ENCODE results near the gene IL20RA. TPM values are rescaled to one million over a fixed set of nuclear protein-coding genes. Genes with fewer than 3 reads are reported as not detected.

Gene IL20RA
- total RNA-seq, 2 experiments from 2014 or later: not detected

DNA sequence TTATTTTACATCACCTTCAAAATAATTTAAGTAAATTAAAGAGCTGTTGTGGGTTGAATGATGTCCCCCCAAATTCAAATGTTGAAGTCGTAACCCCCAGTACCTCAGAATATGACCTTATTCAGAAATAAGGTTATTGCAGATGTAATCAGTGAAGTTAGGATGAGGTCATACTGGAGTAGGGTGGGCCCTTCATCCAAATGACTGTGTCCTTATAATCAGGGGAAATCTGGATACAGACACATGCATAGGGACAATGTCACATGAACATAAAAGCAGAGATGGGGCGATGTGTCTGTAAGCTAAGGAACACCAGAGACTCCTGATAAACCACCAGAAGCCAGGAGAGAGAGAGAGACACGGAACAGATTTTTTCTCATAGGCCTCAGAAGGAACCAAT, 13.3 kb upstream of the IL20RA start:
- no peaks in the 10 kb centered on the region for H3K36me3 Mint-ChIP-seq (ENCODE audit: low read depth)
- H3K9me3 Mint-ChIP-seq: no peaks in the 10 kb centered on the region
- TF ChIP-seq, protein P1, sequence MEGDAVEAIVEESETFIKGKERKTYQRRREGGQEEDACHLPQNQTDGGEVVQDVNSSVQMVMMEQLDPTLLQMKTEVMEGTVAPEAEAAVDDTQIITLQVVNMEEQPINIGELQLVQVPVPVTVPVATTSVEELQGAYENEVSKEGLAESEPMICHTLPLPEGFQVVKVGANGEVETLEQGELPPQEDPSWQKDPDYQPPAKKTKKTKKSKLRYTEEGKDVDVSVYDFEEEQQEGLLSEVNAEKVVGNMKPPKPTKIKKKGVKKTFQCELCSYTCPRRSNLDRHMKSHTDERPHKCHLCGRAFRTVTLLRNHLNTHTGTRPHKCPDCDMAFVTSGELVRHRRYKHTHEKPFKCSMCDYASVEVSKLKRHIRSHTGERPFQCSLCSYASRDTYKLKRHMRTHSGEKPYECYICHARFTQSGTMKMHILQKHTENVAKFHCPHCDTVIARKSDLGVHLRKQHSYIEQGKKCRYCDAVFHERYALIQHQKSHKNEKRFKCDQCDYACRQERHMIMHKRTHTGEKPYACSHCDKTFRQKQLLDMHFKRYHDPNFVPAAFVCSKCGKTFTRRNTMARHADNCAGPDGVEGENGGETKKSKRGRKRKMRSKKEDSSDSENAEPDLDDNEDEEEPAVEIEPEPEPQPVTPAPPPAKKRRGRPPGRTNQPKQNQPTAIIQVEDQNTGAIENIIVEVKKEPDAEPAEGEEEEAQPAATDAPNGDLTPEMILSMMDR (IDR thresholded peaks at IDR 0.05): no peak
- peaks cover 9% of the 10 kb centered on the region for H3K27me3 Mint-ChIP-seq
- ATAC-seq (no peak), DNase-seq (no peak)
- ChIA-PET CTCF (interaction anchor here (0.7 kb wide), 1 partner anchor 91 kb away, joined by 3 read pairs; no protein-coding TSS in a partner anchor), POLR2A (no interaction called here)
- intact Hi-C loops (cut with micrococcal nuclease): no loop called here
- H3K27ac Mint-ChIP-seq: no peak overlapping the region
- no peaks in the 10 kb centered on the region for H3K4me1 Mint-ChIP-seq (ENCODE audit: low read depth)
- no peak overlapping the region for H3K4me3 Mint-ChIP-seq

DNA sequence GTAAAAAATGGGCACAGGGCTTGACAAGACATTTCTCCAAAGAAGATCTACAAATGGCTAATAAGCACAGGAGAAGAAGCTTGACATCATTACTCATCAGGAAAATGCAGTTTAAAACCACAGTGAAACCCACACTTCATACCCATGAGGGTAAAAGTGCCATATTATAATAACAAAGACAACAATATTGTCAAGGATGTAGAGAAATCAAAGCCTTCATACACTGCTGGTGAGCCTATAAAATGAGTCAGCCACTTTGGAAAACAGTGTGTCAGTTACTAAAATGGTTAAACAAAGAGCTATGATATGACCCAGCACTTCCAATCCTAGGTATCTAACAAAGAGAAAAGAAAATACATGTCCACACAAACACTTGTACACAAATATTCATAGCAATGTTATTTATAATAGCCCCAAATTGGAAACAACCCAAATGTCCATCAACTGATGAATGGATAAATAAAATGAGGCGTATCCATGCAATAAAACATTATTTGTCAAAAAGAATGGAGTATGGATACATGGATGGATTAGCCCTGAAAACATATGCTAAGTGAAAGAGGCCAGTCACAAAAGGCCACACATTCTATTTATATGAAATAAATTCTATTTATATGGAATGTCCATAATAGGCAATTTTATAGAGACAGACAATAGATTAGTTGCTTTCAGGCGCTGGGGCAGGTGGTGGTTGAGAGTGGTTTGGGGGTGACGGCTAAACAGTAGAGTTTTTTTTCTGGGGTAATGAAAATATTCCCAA, 11.5 kb upstream of the IL20RA start:
- Mint-ChIP-seq H3K4me1 (ENCODE audit: low read depth) (no peaks in the 10 kb centered on the region), H3K9me3 (no peaks in the 10 kb centered on the region), H3K27me3 (peaks cover 20% of the 10 kb centered on the region), H3K27ac (no peak overlapping the region), H3K4me3 (no peak overlapping the region), H3K36me3 (ENCODE audit: low read depth) (no peaks in the 10 kb centered on the region)
- POLR2A ChIA-PET: no interaction called here
- TF ChIP-seq, protein P1 (IDR thresholded peaks at IDR 0.05): no peak
- CTCF ChIA-PET: interaction anchor here (1.5 kb wide), 1 partner anchor 20 kb away, joined by 5 read pairs; no protein-coding TSS in a partner anchor
- ATAC-seq: no peak
- DNase-seq: no peak
- intact Hi-C loops (cut with micrococcal nuclease): no loop called here

DNA sequence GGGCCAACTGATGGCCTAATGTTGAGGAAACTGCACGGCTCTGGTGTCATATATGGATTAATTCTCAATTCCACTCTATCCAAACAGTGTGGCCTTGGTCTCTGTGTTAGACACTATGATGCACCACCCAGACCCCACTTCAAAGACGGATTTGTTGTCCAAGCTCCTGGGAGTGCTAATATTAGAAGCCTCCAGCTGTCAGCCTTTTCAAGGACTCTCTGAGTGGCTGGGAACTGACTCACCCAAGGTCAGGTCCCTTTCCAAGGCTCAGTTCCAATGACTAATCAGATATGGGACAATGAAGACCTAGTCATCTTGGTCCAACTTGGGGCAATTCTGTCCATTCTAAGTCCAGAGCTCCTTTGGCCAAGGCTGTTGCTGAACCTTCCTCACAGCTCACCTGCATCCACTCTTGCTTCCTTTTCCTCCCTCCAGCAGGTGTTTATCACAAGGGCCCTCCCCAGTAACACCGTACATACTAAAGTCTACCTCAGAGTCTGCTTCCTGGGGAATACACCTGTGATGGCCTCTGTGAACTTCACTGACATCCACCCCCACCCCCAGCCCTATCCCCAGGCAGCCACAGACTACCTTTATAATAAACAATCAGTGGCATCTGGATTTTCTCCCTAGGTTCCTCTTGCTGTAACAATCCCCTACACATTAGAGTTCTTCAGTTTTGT, 7.2 kb upstream of the IL20RA start:
- ChIA-PET POLR2A (no interaction called here), CTCF (interaction anchor here (2.7 kb wide), 1 partner anchor 25 kb away, joined by 7 read pairs; no protein-coding TSS in a partner anchor)
- TF ChIP-seq, protein P1 (IDR thresholded peaks at IDR 0.05): no peak
- Mint-ChIP-seq H3K27me3 (peaks cover 44% of the 10 kb centered on the region), H3K4me1 (ENCODE audit: low read depth) (no peaks in the 10 kb centered on the region), H3K9me3 (no peaks in the 10 kb centered on the region), H3K27ac (no peak overlapping the region), H3K4me3 (no peak overlapping the region), H3K36me3 (ENCODE audit: low read depth) (no peaks in the 10 kb centered on the region)
- DNase-seq (no peak), ATAC-seq (no peak)
- intact Hi-C loops (cut with micrococcal nuclease): no loop called here

DNA sequence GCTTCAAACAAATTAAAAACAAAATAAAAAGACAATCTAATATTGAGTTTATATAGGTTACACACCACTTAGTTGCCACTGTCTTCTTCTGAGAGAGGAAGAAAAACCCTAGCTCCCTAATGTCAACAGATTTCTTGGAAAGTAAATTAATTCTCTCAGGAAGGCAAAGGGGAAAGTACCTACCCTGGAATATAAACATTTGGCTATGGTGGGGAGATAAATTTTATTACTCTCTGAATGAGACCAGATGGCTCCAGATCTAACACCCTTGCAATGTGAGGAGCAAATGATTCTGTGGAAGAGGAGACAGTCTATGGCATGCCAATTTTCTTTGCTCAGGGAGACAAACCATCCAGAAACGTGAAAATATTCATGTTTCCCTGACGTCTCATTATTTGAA, 4.3 kb upstream of the IL20RA start:
- H3K27me3 Mint-ChIP-seq: peaks cover 51% of the 10 kb centered on the region
- intact Hi-C loops (cut with micrococcal nuclease): no loop called here
- TF ChIP-seq, protein P1 (IDR thresholded peaks at IDR 0.05): no peak
- DNase-seq: no peak
- no peak overlapping the region for H3K4me3 Mint-ChIP-seq
- H3K9me3 Mint-ChIP-seq: no peaks in the 10 kb centered on the region
- H3K27ac Mint-ChIP-seq: no peak overlapping the region
- POLR2A ChIA-PET: no interaction called here
- no peak for ATAC-seq
- no peaks in the 10 kb centered on the region for H3K36me3 Mint-ChIP-seq (ENCODE audit: low read depth)
- peaks cover 2% of the 10 kb centered on the region for H3K4me1 Mint-ChIP-seq (ENCODE audit: low read depth)
- CTCF ChIA-PET: no interaction called here

- H3K4me3 Mint-ChIP-seq: no peak overlapping the region
- no peaks in the 10 kb centered on the region for H3K36me3 Mint-ChIP-seq (ENCODE audit: low read depth)
- H3K9me3 Mint-ChIP-seq: no peaks in the 10 kb centered on the region
- TF ChIP-seq, protein P1 (IDR thresholded peaks at IDR 0.05): no peak
- peaks cover 62% of the 10 kb centered on the region for H3K27me3 Mint-ChIP-seq
- ChIA-PET POLR2A (no interaction called here), CTCF (no interaction called here)
- DNase-seq (no peak), ATAC-seq (no peak)
- no peak overlapping the region for H3K27ac Mint-ChIP-seq
- intact Hi-C loops (cut with micrococcal nuclease): no loop called here
- peaks cover 4% of the 10 kb centered on the region for H3K4me1 Mint-ChIP-seq (ENCODE audit: low read depth)
Observed at GRCh38 chr6:137046871-137047412, 2.2 kb upstream of the IL20RA start.

Measured in activated CD8-positive, alpha-beta T cell treated with anti-CD3 and anti-CD28 coated beads for 36 hours (primary cell).